ENCODE measurements around the gene NPAS3.

The NPAS3 gene

DNA sequence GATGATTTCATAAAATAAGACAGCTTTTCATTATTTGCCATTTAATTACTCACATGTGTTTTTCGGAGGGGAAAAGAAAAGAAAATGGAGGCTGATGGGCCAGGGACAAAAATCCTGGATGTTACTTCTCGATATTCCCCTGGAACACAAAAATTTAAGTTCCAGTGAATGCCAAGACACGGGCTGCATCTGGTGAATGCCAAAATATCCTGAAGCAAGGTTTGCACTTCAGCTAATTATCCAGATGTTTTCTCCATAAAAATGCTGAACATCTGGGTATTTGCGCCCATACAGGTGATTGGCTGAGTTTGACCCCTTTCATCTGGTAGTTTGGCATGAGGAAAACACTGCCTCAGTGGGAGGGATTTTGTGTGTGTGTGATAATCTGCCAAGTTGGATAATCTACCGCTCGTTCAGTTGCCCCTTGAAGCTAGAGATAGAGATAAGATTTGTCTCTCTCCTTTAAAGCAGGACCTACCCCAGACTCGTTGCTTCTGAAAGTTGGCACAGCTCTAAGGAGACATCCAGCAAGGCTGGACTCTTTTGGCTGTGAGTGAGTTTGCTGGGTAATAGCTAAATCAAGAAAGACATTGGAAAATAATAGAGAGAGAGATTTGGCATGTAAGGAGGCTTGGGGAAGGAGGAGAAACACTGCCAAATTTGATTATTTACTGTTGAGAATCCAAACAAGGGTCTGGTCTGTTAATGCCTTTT, 622.2 kb downstream of the NPAS3 start:
- DNase-seq (ENCODE audit: low spot score): no peak

DNA sequence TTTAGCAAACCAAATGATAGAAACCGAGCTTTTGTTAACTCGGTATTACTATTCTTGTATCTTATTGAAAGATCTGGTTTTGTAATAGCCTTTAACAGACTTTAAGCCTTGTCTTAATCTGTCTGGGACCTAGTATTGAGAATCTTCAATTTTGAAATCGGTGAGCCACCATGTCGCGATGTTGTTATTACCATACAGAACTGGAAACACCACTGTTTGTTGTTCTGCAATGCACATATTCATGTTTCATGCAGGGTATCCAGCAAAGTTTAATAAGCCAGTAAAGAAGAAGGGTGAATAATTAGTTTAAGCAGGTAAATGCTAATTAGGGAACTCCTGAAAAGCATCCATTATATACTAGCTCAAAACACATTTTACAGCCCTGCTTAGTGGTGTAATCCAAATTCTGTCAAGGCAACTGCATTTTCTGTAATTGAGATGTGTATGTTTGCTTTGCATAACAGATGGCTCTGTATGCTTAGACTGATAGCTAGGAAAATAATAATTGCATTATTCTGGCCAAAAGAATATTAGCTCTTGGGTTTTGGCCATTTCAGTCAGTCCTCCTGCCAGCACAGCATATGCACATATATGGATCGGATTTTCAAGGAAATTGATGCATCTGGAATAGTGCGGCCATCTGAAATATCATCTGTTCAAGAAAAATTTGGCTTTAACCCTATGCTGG, 623.0 kb downstream of the NPAS3 start:
- peak; percentile 26 for DNase-seq (ENCODE audit: low spot score)

GRCh38 chr14:33563191-33563900, 624.7 kb downstream of the NPAS3 start:
- DNase-seq (ENCODE audit: low spot score): no peak

- DNase-seq (ENCODE audit: low spot score): no peak
Observed at GRCh38 chr14:33563901-33564197, 625.2 kb downstream of the NPAS3 start.

- no peak for DNase-seq (ENCODE audit: low spot score)
Observed at GRCh38 chr14:33564774-33565630, 626.3 kb downstream of the NPAS3 start.

- no peak for DNase-seq (ENCODE audit: low spot score)
Observed at GRCh38 chr14:33566082-33566481, 627.4 kb downstream of the NPAS3 start.

GRCh38 chr14:33567023-33567728, 628.5 kb downstream of the NPAS3 start:
- no peak for DNase-seq (ENCODE audit: low spot score)

DNA sequence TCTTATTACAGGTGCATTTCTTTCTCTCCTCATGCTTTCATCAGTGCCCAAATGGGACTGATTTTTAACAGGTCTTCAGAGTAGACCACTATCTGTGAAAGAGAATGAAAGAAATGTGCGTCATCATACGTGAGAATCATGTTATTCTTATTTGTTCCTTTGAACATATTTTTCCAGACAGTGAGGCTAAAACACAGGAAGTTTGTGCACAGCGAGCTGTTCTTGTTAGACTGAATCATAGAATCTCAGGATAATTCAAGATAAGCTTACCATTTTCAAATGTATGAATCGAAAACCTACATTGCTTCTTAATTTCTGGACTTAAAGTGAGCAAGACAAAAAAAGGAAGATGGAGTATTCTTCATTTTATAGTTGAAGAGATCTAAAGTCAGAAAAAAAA, 629.1 kb downstream of the NPAS3 start:
- DNase-seq (ENCODE audit: low spot score): no peak

DNA sequence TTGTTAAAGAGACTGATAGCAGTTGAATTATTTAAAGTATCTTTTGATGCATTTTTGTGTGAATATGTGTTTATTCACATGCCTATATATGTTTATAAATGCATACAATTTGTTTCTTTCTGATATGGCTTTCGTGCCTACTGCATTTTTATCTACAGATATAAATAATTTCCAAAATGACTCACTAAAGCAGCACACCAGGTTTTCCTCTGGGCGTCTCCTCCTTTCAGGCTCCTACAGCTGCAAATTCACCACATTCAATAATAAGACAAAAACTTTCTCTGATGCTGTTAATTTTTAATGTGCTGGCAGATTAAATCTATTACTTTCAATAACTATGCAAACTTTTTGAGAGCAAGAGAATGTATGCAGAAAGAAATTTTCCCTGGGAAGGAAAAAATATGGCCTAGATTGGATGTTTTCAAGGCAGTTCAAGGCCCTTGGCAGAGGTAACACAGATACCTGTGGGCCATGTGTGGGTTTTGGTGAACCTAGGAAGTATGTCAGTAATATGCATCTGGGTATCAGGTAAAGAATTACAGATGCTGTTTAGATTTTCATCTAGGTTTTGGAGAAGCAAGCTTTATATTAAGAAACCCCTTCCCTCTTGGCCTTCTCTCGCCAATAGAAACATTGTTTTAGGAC, 630.4 kb downstream of the NPAS3 start:
- DNase-seq (ENCODE audit: low spot score): no peak

- DNase-seq (ENCODE audit: low spot score): no peak
Observed at GRCh38 chr14:33569821-33570687, 631.4 kb downstream of the NPAS3 start.

GRCh38 chr14:33570694-33571310, 632.1 kb downstream of the NPAS3 start:
- DNase-seq (ENCODE audit: low spot score): peak; percentile 6

DNA sequence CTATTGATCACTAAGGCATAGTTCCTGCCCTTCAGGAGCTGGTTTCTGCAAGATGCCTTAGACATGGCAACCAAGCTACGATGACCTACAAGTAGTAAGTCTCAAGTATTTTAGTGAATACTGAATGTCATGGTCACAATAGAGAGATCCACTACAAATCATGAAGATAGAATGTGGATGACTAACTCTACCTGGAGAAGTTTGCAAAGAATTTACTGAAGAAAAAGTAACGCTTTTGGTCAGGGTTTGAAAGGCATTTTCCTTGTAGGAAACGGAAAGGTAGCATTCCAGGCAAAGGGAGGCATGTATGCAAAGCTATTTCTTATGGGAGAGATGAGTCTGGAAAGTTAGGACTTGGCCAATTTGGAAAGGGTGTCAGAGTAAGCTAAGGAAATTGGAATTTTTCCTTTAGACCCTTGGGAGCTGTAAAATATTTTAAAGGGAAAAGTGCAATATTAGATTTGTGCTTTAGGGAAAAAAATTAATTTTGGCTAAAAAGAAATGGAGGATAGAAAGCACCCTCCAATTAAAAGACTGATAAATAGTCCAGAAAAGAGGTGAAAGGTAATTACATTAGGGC, 634.7 kb downstream of the NPAS3 start:
- DNase-seq (ENCODE audit: low spot score): no peak

GRCh38 chr14:33576014-33576413, 637.3 kb downstream of the NPAS3 start:
- no peak for DNase-seq (ENCODE audit: low spot score)

GRCh38 chr14:33578461-33579216, 640.0 kb downstream of the NPAS3 start:
- no peak for DNase-seq (ENCODE audit: low spot score)

- no peak for DNase-seq (ENCODE audit: low spot score)
Observed at GRCh38 chr14:33580231-33580749, 641.6 kb downstream of the NPAS3 start.

- no peak for DNase-seq (ENCODE audit: low spot score)
Observed at GRCh38 chr14:33580841-33581240, 642.2 kb downstream of the NPAS3 start.

GRCh38 chr14:33584697-33585096, 646.0 kb downstream of the NPAS3 start:
- DNase-seq (ENCODE audit: low spot score): no peak

DNA sequence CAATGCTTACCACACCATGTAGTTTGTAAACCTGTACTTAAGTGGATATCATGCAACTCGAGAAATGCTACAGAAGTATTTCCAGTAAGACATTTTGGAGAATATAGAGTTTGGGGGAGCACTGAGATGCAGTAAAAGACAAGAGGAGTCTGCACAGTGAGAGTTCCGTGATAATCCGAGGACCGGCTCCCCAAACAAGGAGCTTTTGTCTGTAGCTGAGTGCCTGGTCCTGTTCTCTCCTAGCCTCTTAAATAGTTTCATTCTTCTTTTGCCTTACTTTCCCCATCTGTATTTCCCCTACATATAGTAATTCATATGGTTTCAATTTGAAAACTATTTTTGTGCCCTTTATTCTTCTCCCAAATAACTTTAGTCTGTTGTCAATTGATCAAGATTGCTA, 648.1 kb downstream of the NPAS3 start:
- no peak for DNase-seq (ENCODE audit: low spot score)
